ENCODE results near the gene LAMTOR2. TPM values are rescaled to one million over a fixed set of nuclear protein-coding genes. Genes with fewer than 3 reads are reported as not detected.

The LAMTOR2 gene
- total and polyA plus RNA-seq, 2 of the 8 experiments (the other 6 are each of a cell fraction or from before 2014, with no cell fraction given) = 54.7 to 122 TPM

DNA sequence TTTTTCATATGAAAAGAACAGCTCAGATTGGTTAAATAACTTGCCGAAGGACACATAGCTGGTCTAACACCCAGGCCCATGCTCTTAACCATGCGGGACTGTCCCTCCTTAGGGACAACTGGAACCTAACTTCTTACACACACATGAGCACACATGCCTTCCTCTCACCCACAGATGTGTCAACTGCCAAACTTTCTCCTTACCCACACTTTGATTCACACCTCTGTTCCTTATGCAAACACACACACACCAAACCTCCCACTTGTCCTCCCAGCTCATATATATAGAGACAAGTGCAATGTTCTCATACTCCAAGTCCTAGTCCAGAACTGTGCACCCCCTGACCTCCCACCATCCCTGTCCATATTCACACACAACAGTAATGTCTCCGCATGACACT is 10.6 kb downstream of the LAMTOR2 start:
- Histone ChIP-seq H3K4me3 (ENCODE audit: extremely low read depth in 1 of 4, insufficient read depth in 2 of 4, low read depth in 3 of 4, low read length in 4 of 4) (no peak overlapping the region), H3K4ac (replicated peaks; ENCODE audit: insufficient read length, low read depth, low read length) (no peak overlapping the region), H4K91ac (replicated peaks; ENCODE audit: insufficient read length, low read length) (no peak overlapping the region), H3K79me2 (ENCODE audit: control insufficient read depth in 1 of 2, insufficient read depth in 2 of 2, low read length in 2 of 2) (peaks cover 0 to 4% of the 10 kb centered on the region in 2 experiments; a peak in 1 of 4 replicates), H3K4me1 (replicated peaks in 1 of 4; ENCODE audit: control insufficient read depth in 3 of 4, insufficient read depth in 4 of 4, low read length in 3 of 4) (peaks cover 0 to 20% (median 12%) of the 10 kb centered on the region in 4 experiments; a peak in 6 of 7 replicates), H2BK15ac (ENCODE audit: low read length) (peak overlapping the region; percentile 88; the same call in 1 of the 2 replicates), H3K23me2 (ENCODE audit: low read depth, low read length) (peaks cover 6% of the 10 kb centered on the region), H4K20me1 (replicated peaks in 1 of 2; ENCODE audit: control insufficient read depth in 1 of 2, insufficient read depth in 2 of 2, low read length in 2 of 2) (peaks cover 3 to 12% of the 10 kb centered on the region in 2 experiments), H4K5ac (ENCODE audit: insufficient read length, low read depth, low read length) (no peak overlapping the region), H3K18ac (ENCODE audit: extremely low read depth, low read length) (no peak overlapping the region), H3K27me3 (replicated peaks in 1 of 4; ENCODE audit: control insufficient read depth in 3 of 4, extremely low read depth in 1 of 4, insufficient read depth in 3 of 4, low read length in 3 of 4) (no peaks in the 10 kb centered on the region), H2AFZ (ENCODE audit: low read length) (no peak overlapping the region), H2AK5ac (ENCODE audit: low read depth, low read length) (no peak overlapping the region), H2BK120ac (replicated peaks; ENCODE audit: low read depth, low read length) (no peak overlapping the region), H3K27ac (ENCODE audit: low read depth, low read length) (no peak overlapping the region), H3K4me2 (ENCODE audit: insufficient read depth in 1 of 2, low read depth in 2 of 2, low read length in 2 of 2) (no peak overlapping the region), H3K56ac (replicated peaks; ENCODE audit: insufficient read length, low read depth, low read length) (no peak overlapping the region), H3K79me1 (ENCODE audit: low read depth, low read length) (no peaks in the 10 kb centered on the region), H2BK12ac (ENCODE audit: low read depth, low read length) (no peak overlapping the region), H3K23ac (ENCODE audit: insufficient read length) (no peak overlapping the region), H4K8ac (ENCODE audit: extremely low read depth, insufficient read depth, low read length) (no peak overlapping the region), H3K9me3 (ENCODE audit: insufficient read depth in 2 of 2, low read depth in 1 of 2, low read length in 1 of 2) (no peaks in the 10 kb centered on the region), H2BK5ac (ENCODE audit: low read depth, low read length) (no peak overlapping the region), H3K9ac (replicated peaks in 1 of 4; ENCODE audit: extremely low read depth in 1 of 4, low read depth in 3 of 4, low read length in 3 of 4) (no peak overlapping the region), H3K14ac (ENCODE audit: insufficient read length) (no peak overlapping the region), H2BK20ac (ENCODE audit: low read length) (no peak overlapping the region), H3K36me3 (ENCODE audit: control insufficient read depth in 2 of 4, insufficient read depth in 4 of 4, low read length in 3 of 4) (0 out of 8 replicates have a peak, but pooled peaks cover 0 to 2% (median 0%) of the 10 kb centered on the region in 4 experiments)
- DNase-seq (ENCODE audit: low read depth in 1 of 2, low spot score in 2 of 2) (no peak), FAIRE-seq (no peak)
- CTCF ChIA-PET (ENCODE audit: partially characterized antibody) = interaction anchor here (0.7 to 10.0 kb wide), 27 partner anchors 8 to 127 kb away, joined by 3 to 139 read pairs (median 9); partner anchors contain the start of genes ARHGEF2, LAMTOR2 and UBQLN4
- POLR2A ChIA-PET (ENCODE audit: partially characterized antibody) = interaction anchor here (0.7 to 7.3 kb wide), 9 partner anchors 9 to 133 kb away, joined by 3 to 37 read pairs (median 5); partner anchors contain the start of genes ARHGEF2, LAMTOR2, MEX3A and UBQLN4
- WGBS, 2 experiments (ENCODE audit: extremely low coverage in 1 of 2, insufficient coverage in 1 of 2, insufficient read length in 1 of 2, insufficient replicate concordance in 2 of 2, low coverage in 1 of 2, low lambda C conversion rate in 2 of 2, missing lambda C conversion rate in 1 of 2) = 96% methylated on average over 3 of the region's 3 CpGs; no CpG with 5 or more reads in 1 of the 2 experiments
- no peak for TF ChIP-seq SAP30 (IDR thresholded peaks at IDR 0.05; ENCODE audit: insufficient read depth, insufficient replicate concordance, low read length)
- no peak for TF ChIP-seq EZH2 (IDR thresholded peaks at IDR 0.05; ENCODE audit: low read depth, low read length, severe bottlenecking)
- TF ChIP-seq CBX8 (IDR thresholded peaks at IDR 0.05; ENCODE audit: borderline replicate concordance, low read depth, low read length) = no peak
- TF ChIP-seq RXRA (IDR thresholded peaks at IDR 0.05; ENCODE audit: insufficient read depth, low read depth, low read length) = no peak
- TF ChIP-seq CBX5 (IDR thresholded peaks at IDR 0.05; ENCODE audit: low read depth, low read length) = no peak
- no peak for TF ChIP-seq CREB1 (IDR thresholded peaks at IDR 0.05)
- no peak for TF ChIP-seq ASH2L (IDR thresholded peaks at IDR 0.05; ENCODE audit: low read length)
- no peak for TF ChIP-seq CEBPB (IDR thresholded peaks at IDR 0.05; ENCODE audit: low read depth, low read length)
- TF ChIP-seq JUND (IDR thresholded peaks at IDR 0.05; ENCODE audit: low read length) = no peak
- TF ChIP-seq GABPA (IDR thresholded peaks at IDR 0.05; ENCODE audit: borderline replicate concordance, insufficient read depth, low read length) = no peak
- TF ChIP-seq SUZ12 (IDR thresholded peaks at IDR 0.05; ENCODE audit: low read length) = no peak
- no peak for TF ChIP-seq KDM1A (IDR thresholded peaks at IDR 0.05; ENCODE audit: borderline replicate concordance, low read length)
- no peak for TF ChIP-seq SRF (IDR thresholded peaks at IDR 0.05; ENCODE audit: low read depth, low read length)
- no peak for TF ChIP-seq TAF7 (optimal IDR thresholded peaks at IDR 0.05; ENCODE audit: borderline replicate concordance, low read depth, low read length)
